ENCODE results near the gene SOWAHB.

The SOWAHB gene

DNA sequence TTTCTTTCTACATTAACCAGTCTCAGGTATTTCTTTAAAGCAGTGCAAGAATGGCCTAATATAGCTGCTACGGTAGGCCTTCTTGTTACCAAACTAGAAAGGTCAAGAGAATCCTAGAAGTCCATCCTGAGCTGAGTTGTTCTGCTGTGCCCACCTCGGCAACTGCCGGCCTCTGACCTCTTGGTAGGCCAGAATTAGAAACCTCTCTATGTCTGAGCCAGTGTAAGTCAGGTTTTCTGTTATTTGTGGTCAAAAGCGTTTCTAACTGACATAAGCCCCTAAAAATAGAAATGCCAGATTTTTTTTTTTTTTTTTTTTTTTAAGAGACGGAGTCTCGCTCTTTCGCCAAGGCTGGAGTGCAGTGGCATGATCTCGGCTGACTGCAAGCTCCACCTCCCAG is 43.1 kb downstream of the SOWAHB start:
- DNase-seq (ENCODE audit: low spot score), result no peak

DNA sequence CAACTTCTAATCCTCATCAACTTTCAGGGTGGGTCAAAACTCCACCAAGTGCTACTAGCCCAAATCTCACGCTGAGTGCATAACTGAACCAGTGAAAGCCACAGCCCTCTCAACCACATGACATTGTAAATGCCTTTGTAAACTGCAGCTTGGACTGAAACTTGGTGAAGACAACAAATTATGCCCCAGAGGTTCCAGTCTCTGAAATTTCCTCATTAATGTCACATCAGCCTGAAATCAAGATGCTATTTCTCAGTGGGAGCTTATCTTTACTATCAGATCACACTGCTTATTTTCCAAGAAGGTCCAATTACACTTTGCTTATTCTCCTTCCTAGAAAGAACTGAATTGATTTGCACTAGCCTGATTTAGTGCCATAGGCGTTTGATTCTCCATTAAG is 46.6 kb downstream of the SOWAHB start:
- no peak for DNase-seq (ENCODE audit: low spot score)

DNA sequence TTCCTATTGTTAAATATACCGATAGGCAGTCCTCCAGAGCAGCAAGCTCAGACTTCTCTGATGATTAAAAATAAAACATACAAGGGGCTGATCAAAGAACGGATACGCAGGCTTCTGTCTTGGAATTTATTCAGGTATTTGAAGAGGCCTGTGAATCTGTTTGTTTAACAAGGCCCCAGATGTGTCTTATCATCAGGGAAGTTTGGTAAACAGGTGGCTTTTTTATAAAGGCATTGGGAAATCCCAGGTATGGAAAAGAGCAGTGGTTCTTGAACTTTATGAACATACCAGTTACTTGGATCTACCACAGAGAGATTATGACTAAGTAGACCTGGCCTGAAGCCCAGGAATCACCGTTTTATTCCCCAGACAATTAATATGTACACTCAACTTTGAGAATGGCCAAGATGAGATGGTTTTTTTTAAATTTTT is 47.9 kb downstream of the SOWAHB start:
- peak; percentile 19 for DNase-seq (ENCODE audit: low spot score)
